Stomach smooth muscle (tissue), 2 donors: ENCODE results near the gene HPN.
"Not testable (repeated sequence)": the region's sequence is repeated elsewhere in the genome, so short reads cannot be mapped to it uniquely, and the experiment has no call there.

Experiments
- H3K27ac ChIP-seq: one replicate; pipeline ENCODE4 v1.7.0; 2013; ENCODE audit warnings: mild to moderate bottlenecking, low read length, inconsistent platforms
- H3K27me3 ChIP-seq, 2 donors: one replicate each; pipeline ENCODE4 v1.7.0; 2013; ENCODE audit warnings: low read length in 2 of 2; ENCODE audit not compliant: insufficient read depth in 2 of 2, control insufficient read depth in 1 of 2
- H3K36me3 ChIP-seq, 2 donors: one replicate each; pipeline ENCODE4 v1.7.0; 2013; ENCODE audit warnings: low read length in 2 of 2; ENCODE audit not compliant: control insufficient read depth in 2 of 2, insufficient read depth in 2 of 2
- H3K4me1 ChIP-seq: one replicate; pipeline ENCODE4 v1.7.0; 2013; ENCODE audit warnings: low read length; ENCODE audit not compliant: control insufficient read depth, insufficient read depth
- H3K4me3 ChIP-seq, 2 donors: one replicate each; pipeline ENCODE4 v1.7.0; 2013; ENCODE audit warnings: low read length in 2 of 2
- H3K9ac ChIP-seq, 2 donors: one replicate each; pipeline ENCODE4 v1.7.0; 2013; ENCODE audit warnings: low read length in 2 of 2, mild to moderate bottlenecking in 1 of 2
- H3K9me3 ChIP-seq, 2 donors: one replicate each; pipeline ENCODE4 v1.7.0; 2013; ENCODE audit warnings: low read length in 2 of 2; ENCODE audit not compliant: control insufficient read depth in 2 of 2
- donor health status: healthy.
- donor health status: Pancreatic carcinoma.

HPN gene

GRCh38 chr19:35041548-35042055, at the start of gene HPN:
Gene HPN (plus strand): TSS chr19:35041721. CDS start chr19:35042507, 786 bp downstream.
- no peak within 1 kb of the TSS for H3K9ac ChIP-seq
- no peak within 1 kb of the TSS for H3K27ac ChIP-seq
- no peaks in the 10 kb centered on the region for H3K36me3 ChIP-seq
- peak within 1 kb of the TSS in 1 of 2 donors; percentile 40 for H3K4me3 ChIP-seq
- peaks cover 24 to 26% of the 10 kb centered on the region in 2 donors for H3K27me3 ChIP-seq
- H3K4me1 ChIP-seq: peaks cover 22% of the 10 kb centered on the region
- no peaks in the 10 kb centered on the region for H3K9me3 ChIP-seq

- H3K27ac ChIP-seq, H3K36me3 ChIP-seq, H3K9me3 ChIP-seq, H3K4me3 ChIP-seq, H3K4me1 ChIP-seq, H3K27me3 ChIP-seq, H3K9ac ChIP-seq: not testable (repeated sequence)
Observed at GRCh38 chr19:34992582-34992981, 48.9 kb upstream of the HPN start.

- Histone ChIP-seq H3K36me3 (no peaks in the 10 kb centered on the region), H3K4me1 (peaks cover 15% of the 10 kb centered on the region), H3K27me3 (peaks cover 0 to 2% of the 10 kb centered on the region in 2 donors), H3K9ac (no peak overlapping the region), H3K27ac (no peak overlapping the region), H3K4me3 (no peak overlapping the region), H3K9me3 (no peaks in the 10 kb centered on the region)
Observed at GRCh38 chr19:34994286-34994642, 47.3 kb upstream of the HPN start.

- no peaks in the 10 kb centered on the region for H3K36me3 ChIP-seq
- no peak overlapping the region for H3K4me3 ChIP-seq
- peak overlapping the region; percentile 31 for H3K27ac ChIP-seq
- H3K4me1 ChIP-seq: peaks cover 20% of the 10 kb centered on the region
- no peaks in the 10 kb centered on the region for H3K9me3 ChIP-seq
- peaks cover 0 to 2% of the 10 kb centered on the region in 2 donors for H3K27me3 ChIP-seq
- H3K9ac ChIP-seq: no peak overlapping the region
Observed at GRCh38 chr19:34994643-34995541, 46.6 kb upstream of the HPN start.

- Histone ChIP-seq H3K27me3 (no peaks in the 10 kb centered on the region), H3K9ac (no peak overlapping the region), H3K4me1 (peaks cover 20% of the 10 kb centered on the region), H3K9me3 (no peaks in the 10 kb centered on the region), H3K36me3 (no peaks in the 10 kb centered on the region), H3K27ac (peak overlapping the region; percentile 31), H3K4me3 (no peak overlapping the region)
Observed at GRCh38 chr19:34995551-34995950, 46.0 kb upstream of the HPN start.

- no peak overlapping the region for H3K27ac ChIP-seq
- no peak overlapping the region for H3K4me3 ChIP-seq
- no peaks in the 10 kb centered on the region for H3K27me3 ChIP-seq
- H3K4me1 ChIP-seq: peaks cover 26% of the 10 kb centered on the region
- H3K9ac ChIP-seq: no peak overlapping the region
- no peaks in the 10 kb centered on the region for H3K9me3 ChIP-seq
- no peaks in the 10 kb centered on the region for H3K36me3 ChIP-seq
Observed at GRCh38 chr19:34997071-34997617, 44.4 kb upstream of the HPN start.

- not testable (repeated sequence) for H3K9me3 ChIP-seq, H3K9ac ChIP-seq, H3K36me3 ChIP-seq, H3K27me3 ChIP-seq, H3K27ac ChIP-seq, H3K4me3 ChIP-seq
- peaks cover 32% of the 10 kb centered on the region for H3K4me1 ChIP-seq
Observed at GRCh38 chr19:34998224-34998623, 43.3 kb upstream of the HPN start.

GRCh38 chr19:34998777-34999497, 42.6 kb upstream of the HPN start:
- Histone ChIP-seq H3K36me3 (no peaks in the 10 kb centered on the region), H3K27me3 (no peaks in the 10 kb centered on the region)

GRCh38 chr19:34999498-35000337, 41.8 kb upstream of the HPN start, which contains the start of gene GRAMD1A:
Gene GRAMD1A (plus strand): TSS chr19:35000323. CDS start chr19:35000479, 156 bp downstream.
- H3K9me3 ChIP-seq: no peaks in the 10 kb centered on the region
- H3K4me1 ChIP-seq: peaks cover 42% of the 10 kb centered on the region
- H3K4me3 ChIP-seq: peak within 1 kb of the TSS; percentile 81 to 84
- no peaks in the 10 kb centered on the region for H3K36me3 ChIP-seq
- peak within 1 kb of the TSS; percentile 98 to 99 for H3K9ac ChIP-seq
- H3K27me3 ChIP-seq: no peaks in the 10 kb centered on the region
- H3K27ac ChIP-seq: peak within 1 kb of the TSS; percentile 98

More at GRCh38 chr19:34998777-34999497, 42.6 kb upstream of the HPN start:
- Histone ChIP-seq H3K4me1 (peaks cover 38% of the 10 kb centered on the region), H3K4me3 (peak overlapping the region; percentile 79 to 81), H3K9me3 (no peaks in the 10 kb centered on the region), H3K27ac (peak overlapping the region; percentile 98), H3K9ac (peak overlapping the region; percentile 98 to 99)

GRCh38 chr19:35000338-35000646, 41.2 kb upstream of the HPN start:
- Histone ChIP-seq H3K27me3 (no peaks in the 10 kb centered on the region), H3K36me3 (no peaks in the 10 kb centered on the region), H3K27ac (peak overlapping the region; percentile 98), H3K4me1 (peaks cover 38% of the 10 kb centered on the region), H3K9ac (peak overlapping the region in 1 of 2 donors; percentile 91), H3K9me3 (no peaks in the 10 kb centered on the region), H3K4me3 (peak overlapping the region in 1 of 2 donors; percentile 81)
